HCT116 (cell line): ENCODE results near the gene FRY. TPM values are rescaled to one million over a fixed set of nuclear protein-coding genes. Genes with fewer than 3 reads are reported as not detected.
A peak's percentile ranks its signal among the peaks of the same experiment; 100 is the strongest.

Source experiments
- ATAC-seq: fragments of 200-7000 bp; cut with Tn5 transposase; 2 replicates; pipeline ENCODE4 v1.9.1; 2020; ENCODE audit warnings: mild to moderate bottlenecking, moderate library complexity
- BruUV-seq: library from RNA; stranded (reverse); fragments of 400-500 nt; replicated peaks from 2 replicates; lab custom pipeline; 2021; lab: Mats Ljungman, UMichigan
- CTCF ChIA-PET: fragments of 300-600 bp; sonication (Branson Sonifier 250); formaldehyde crosslinking; loops from one replicate; lab custom pipeline; 2021; ENCODE audit warnings: antibody characterized with exemption; lab: Charles Lee
- POLR2A ChIA-PET: fragments of 300-600, 350-600 bp; sonication (Branson Sonifier 250); formaldehyde crosslinking; loops from one replicate; lab custom pipeline; 2021; ENCODE audit warnings: antibody characterized with exemption; lab: Charles Lee
- RAD21 ChIA-PET, 2 experiments: fragments of 300-600 bp; sonication (Branson Sonifier 250); formaldehyde crosslinking; loops; one replicate each; lab custom pipeline; 2023; ENCODE audit warnings: low total read pairs in 2 of 2; ENCODE audit not compliant: uncharacterized antibody in 2 of 2, unreplicated experiment in 2 of 2, low non-redundant PET in 1 of 2; lab: Charles Lee
- DNase-seq: peaks from one replicate; pipeline ENCODE4 v3.0.0-alpha.2; 2010; ENCODE audit warnings: low read depth, low spot score
- H2AFZ ChIP-seq: fragments of 200-600 bp; shearing (Covaris generic), sonication (generic); 2 replicates; pipeline ENCODE4 v1.6.1; 2017; ENCODE audit warnings: low read depth, mixed run types, mixed read lengths, antibody characterized with exemption, low read length; ENCODE audit not compliant: poor library complexity, severe bottlenecking
- H3K27ac ChIP-seq: 2 replicates; pipeline ENCODE4 v1.5.1; 2012; ENCODE audit warnings: low read depth, low read length
- H3K27me3 ChIP-seq: fragments of 200-600 bp; sonication (generic); 2 replicates; pipeline ENCODE4 v1.6.1; 2016; ENCODE audit warnings: mixed run types, low read length, mixed read lengths; ENCODE audit not compliant: insufficient read depth
- H3K36me3 ChIP-seq, 2 experiments: fragments of 200-500 bp in 1 of 2; fragments of 200-600 bp in 1 of 2; sonication (Bioruptor generic) in 1 of 2; sonication (generic) in 1 of 2; 2 replicates each; pipeline versions ENCODE4 v1.5.1 to v1.6.1; 2014 to 2016; ENCODE audit warnings: low read length in 2 of 2, inconsistent platforms in 1 of 2, mixed read lengths in 1 of 2, mixed run types in 1 of 2; ENCODE audit not compliant: insufficient read depth in 2 of 2, control insufficient read depth in 1 of 2
- H3K4me1 ChIP-seq, 2 experiments: fragments of 200-600 bp in 1 of 2; sonication (generic) in 1 of 2; 2 replicates each; pipeline versions ENCODE4 v1.5.1 to v1.6.1; 2012 to 2017; ENCODE audit warnings: low read length in 2 of 2, inconsistent platforms in 1 of 2, mild to moderate bottlenecking in 1 of 2, mixed read lengths in 1 of 2, mixed run types in 1 of 2, moderate library complexity in 1 of 2; ENCODE audit not compliant: insufficient read depth in 2 of 2, control insufficient read depth in 1 of 2
- H3K4me2 ChIP-seq: fragments of 200-600 bp; sonication (generic); 2 replicates; pipeline ENCODE4 v1.6.1; 2017; ENCODE audit warnings: mixed run types, low read length, mixed read lengths
- H3K4me3 ChIP-seq, 2 experiments: fragments of 200-600 bp in 1 of 2; sonication (generic) in 1 of 2; replicated peaks in 1 of 2; 2 replicates each; pipeline ENCODE4 v1.5.1; 2011 to 2016; ENCODE audit warnings: low read length in 2 of 2, control low read depth in 1 of 2, low read depth in 1 of 2, mild to moderate bottlenecking in 1 of 2, mixed read lengths in 1 of 2, mixed run types in 1 of 2
- H3K79me2 ChIP-seq: fragments of 200-600 bp; sonication (generic); 2 replicates; pipeline ENCODE4 v1.6.1; 2017; ENCODE audit warnings: mild to moderate bottlenecking, mixed run types, low read length, moderate library complexity, mixed read lengths; ENCODE audit not compliant: insufficient read depth
- H3K9ac ChIP-seq: fragments of 200-600 bp; sonication (generic); 2 replicates; pipeline ENCODE4 v1.6.1; 2016; ENCODE audit warnings: low read length, mixed read lengths
- H3K9me2 ChIP-seq: fragments of 200-600 bp; sonication (generic), shearing (Covaris generic); 2 replicates; pipeline ENCODE4 v1.6.1; 2017; ENCODE audit warnings: mixed run types, mild to moderate bottlenecking, moderate library complexity; ENCODE audit not compliant: insufficient read depth
- H3K9me3 ChIP-seq, 2 experiments: fragments of 200-500 bp in 1 of 2; fragments of 200-600 bp in 1 of 2; sonication (Bioruptor generic) in 1 of 2; sonication (generic) in 1 of 2; 2 replicates each; pipeline ENCODE4 v1.6.1; 2014 to 2017; ENCODE audit warnings: low read length in 2 of 2, mixed read lengths in 2 of 2, inconsistent platforms in 1 of 2, low read depth in 1 of 2, mild to moderate bottlenecking in 1 of 2, mixed run types in 1 of 2, moderate library complexity in 1 of 2; ENCODE audit not compliant: control insufficient read depth in 1 of 2, insufficient read depth in 1 of 2
- H4K20me1 ChIP-seq: fragments of 200-600 bp; sonication (generic), shearing (Covaris generic); 2 replicates; pipeline ENCODE4 v1.6.1; 2017; ENCODE audit warnings: mixed run types, mild to moderate bottlenecking, moderate library complexity; ENCODE audit not compliant: insufficient read depth
- ATF3 ChIP-seq: IDR thresholded peaks from 2 replicates; pipeline ENCODE4 v1.6.1; 2012
- CTCF ChIP-seq, 3 experiments: fragments of 200-600 bp in 1 of 3; sonication (generic) in 1 of 3; IDR thresholded peaks in 2 of 3; conservative IDR thresholded peaks in 1 of 3; 2 replicates each; pipeline ENCODE4 v1.5.1; 2012 to 2017; ENCODE audit warnings: low read depth in 2 of 3, low read length in 2 of 3, antibody characterized with exemption in 1 of 3, borderline replicate concordance in 1 of 3, control low read depth in 1 of 3, mild to moderate bottlenecking in 1 of 3, mixed read lengths in 1 of 3, mixed run types in 1 of 3, moderate library complexity in 1 of 3; ENCODE audit not compliant: insufficient read depth in 1 of 3
- EGR1 ChIP-seq: IDR thresholded peaks from 2 replicates; pipeline ENCODE4 v1.6.1; 2012; ENCODE audit warnings: low read depth
- ELF1 ChIP-seq: IDR thresholded peaks from 2 replicates; pipeline ENCODE4 v1.6.1; 2012; ENCODE audit warnings: low read depth, borderline replicate concordance
- MAX ChIP-seq: IDR thresholded peaks from 2 replicates; pipeline ENCODE4 v1.6.1; 2012
- POLR2A ChIP-seq: IDR thresholded peaks from 2 replicates; pipeline ENCODE4 v1.7.0; 2011; ENCODE audit warnings: borderline replicate concordance; ENCODE audit not compliant: insufficient read depth, insufficient read length; ENCODE audit errors: extremely low read depth
- POLR2AphosphoS5 ChIP-seq: IDR thresholded peaks from 2 replicates; pipeline ENCODE4 v1.6.1; 2011; ENCODE audit warnings: mild to moderate bottlenecking, low read depth, low read length, moderate library complexity
- REST ChIP-seq: IDR thresholded peaks from 2 replicates; pipeline ENCODE4 v1.6.1; 2012; ENCODE audit warnings: low read depth
- SP1 ChIP-seq: IDR thresholded peaks from 2 replicates; pipeline ENCODE4 v1.6.1; 2012; ENCODE audit warnings: low read depth
- ZFX ChIP-seq: fragments of 450-650 bp; IDR thresholded peaks from 2 replicates; pipeline ENCODE4 v1.6.1; 2017
- intact Hi-C: fragments of 100-400 bp; cut with micrococcal nuclease; formaldehyde crosslinking; loops from 2 replicates; pipeline ENCODE4 v1.10.0; 2022
- total RNA-seq: library from RNA; stranded (reverse); gene quantifications from one replicate; pipeline ENCODE4 v1.2.1, GENCODE V29; 2021; ENCODE audit not compliant: unreplicated experiment

FRY gene
- total RNA-seq, 1 experiment from 2014 or later = 1.4 TPM

- Histone ChIP-seq H3K4me2 (no peak overlapping the region), H3K27me3 (no peaks in the 10 kb centered on the region), H3K4me3 (no peak overlapping the region), H3K9me3 (no peaks in the 10 kb centered on the region), H3K4me1 (peaks cover 13 to 14% of the 10 kb centered on the region in 2 experiments), H3K79me2 (no peaks in the 10 kb centered on the region), H3K9me2 (no peaks in the 10 kb centered on the region; the same call in 1 of the 2 replicates), H3K36me3 (no peaks in the 10 kb centered on the region), H4K20me1 (no peaks in the 10 kb centered on the region), H2AFZ (no peak overlapping the region), H3K9ac (no peak overlapping the region), H3K27ac (no peak overlapping the region)
- DNase-seq = no peak
- no peak for TF ChIP-seq SP1
- TF ChIP-seq CTCF (IDR thresholded peaks at IDR 0.05 in 2 of 3, conservative IDR thresholded peaks at IDR 0.05 in 1 of 3; ENCODE audit: borderline replicate concordance in 1 of 3, insufficient read depth in 1 of 3, low read depth in 2 of 3, low read length in 2 of 3) = no peak
- TF ChIP-seq MAX = no peak
- no peak for ATAC-seq
- no TSS peak for BruUV-seq
- intact Hi-C loops = no loop called here
- ChIA-PET RAD21 (no interaction called here), POLR2A (no interaction called here), CTCF (no interaction called here)
Measured at GRCh38 chr13:32282096-32282711, 250.6 kb downstream of the FRY start.

- Histone ChIP-seq H3K9me2 (no peaks in the 10 kb centered on the region), H3K4me2 (peak overlapping the region; percentile 55), H2AFZ (peak overlapping the region; percentile 82), H3K79me2 (no peaks in the 10 kb centered on the region), H3K4me1 (peaks cover 13 to 14% of the 10 kb centered on the region in 2 experiments), H3K27ac (no peak overlapping the region), H3K9ac (no peak overlapping the region), H4K20me1 (no peaks in the 10 kb centered on the region), H3K27me3 (no peaks in the 10 kb centered on the region), H3K4me3 (0 out of 4 replicates have a peak overlapping the region, but pooled peaks of 1 of the 2 experiments have one; percentile 14), H3K9me3 (no peaks in the 10 kb centered on the region), H3K36me3 (no peaks in the 10 kb centered on the region)
- intact Hi-C loops = no loop called here
- ChIA-PET RAD21 (no interaction called here), CTCF (interaction anchor here (1.5 to 1.9 kb wide), 2 partner anchors 17 to 24 kb away, joined by 4 to 7 read pairs; no protein-coding TSS in a partner anchor), POLR2A (no interaction called here)
- TF ChIP-seq POLR2A (no peak), REST (no peak), EGR1 (peak; percentile 44; the same call in 1 of the 2 replicates), ELF1 (no peak), POLR2AphosphoS5 (no peak), ZFX (no peak), ATF3 (no peak)
- DNase-seq = peak; percentile 7
- ATAC-seq = no peak
- no TSS peak for BruUV-seq
Measured at GRCh38 chr13:32284927-32285632, 253.5 kb downstream of the FRY start.
